H9 (cell line): ENCODE measurements around the gene NRXN3. TPM values are rescaled to one million over a fixed set of nuclear protein-coding genes. Genes with fewer than 3 reads are reported as not detected.
A peak's percentile ranks its signal among the peaks of the same experiment; 100 is the strongest.

Experiments used
- DNase-seq: peaks from one replicate; pipeline ENCODE4 v3.0.0-alpha.2; 2017
- H2AFZ ChIP-seq: one replicate; pipeline ENCODE4 v1.6.1; 2013; ENCODE audit warnings: mild to moderate bottlenecking, low read length, control low read depth, moderate library complexity
- H2AK5ac ChIP-seq: 2 replicates; pipeline ENCODE4 v1.6.1; 2013; ENCODE audit warnings: low read length, control low read depth, mixed read lengths; ENCODE audit not compliant: insufficient read length
- H2BK120ac ChIP-seq: one replicate; pipeline ENCODE4 v1.6.1; 2013; ENCODE audit warnings: low read depth, mild to moderate bottlenecking, low read length, control low read depth, inconsistent platforms; ENCODE audit not compliant: poor library complexity, severe bottlenecking
- H2BK12ac ChIP-seq: 2 replicates; pipeline ENCODE4 v1.6.1; 2013; ENCODE audit warnings: low read length, control low read depth, mixed read lengths, low read depth; ENCODE audit not compliant: insufficient read length
- H2BK15ac ChIP-seq: 2 replicates; pipeline ENCODE4 v1.6.1; 2013; ENCODE audit warnings: low read depth, low read length, control low read depth
- H2BK20ac ChIP-seq: one replicate; pipeline ENCODE4 v1.6.1; 2013; ENCODE audit warnings: low read depth, mild to moderate bottlenecking, low read length, control low read depth, inconsistent platforms; ENCODE audit not compliant: poor library complexity, severe bottlenecking
- H2BK5ac ChIP-seq: 2 replicates; pipeline ENCODE4 v1.6.1; 2013; ENCODE audit warnings: low read length, control low read depth, mixed read lengths; ENCODE audit not compliant: insufficient read length
- H3K14ac ChIP-seq: 2 replicates; pipeline ENCODE4 v1.6.1; 2013; ENCODE audit warnings: low read length, control low read depth; ENCODE audit not compliant: insufficient read depth
- H3K18ac ChIP-seq: 2 replicates; pipeline ENCODE4 v1.6.1; 2013; ENCODE audit warnings: low read depth, mild to moderate bottlenecking, mixed read lengths, low read length, control low read depth; ENCODE audit not compliant: insufficient read length
- H3K23ac ChIP-seq: 2 replicates; pipeline ENCODE4 v1.6.1; 2013; ENCODE audit warnings: low read length, control low read depth, mixed read lengths, low read depth; ENCODE audit not compliant: insufficient read length
- H3K23me2 ChIP-seq: 2 replicates; pipeline ENCODE4 v1.6.1; 2013; ENCODE audit warnings: low read depth, mild to moderate bottlenecking, mixed read lengths, low read length, control low read depth; ENCODE audit not compliant: insufficient read length, poor library complexity, severe bottlenecking
- H3K27ac ChIP-seq: 2 replicates; pipeline ENCODE4 v1.5.1; 2013; ENCODE audit warnings: low read length, control low read depth, mixed read lengths, low read depth; ENCODE audit not compliant: insufficient read length
- H3K27me3 ChIP-seq: 2 replicates; pipeline ENCODE4 v1.6.1; 2013; ENCODE audit warnings: low read length, control low read depth, inconsistent platforms; ENCODE audit not compliant: insufficient read depth
- H3K4ac ChIP-seq: 2 replicates; pipeline ENCODE4 v1.6.1; 2013; ENCODE audit warnings: low read depth, mild to moderate bottlenecking, control low read depth, inconsistent platforms, low read length, moderate library complexity
- H3K4me1 ChIP-seq: 2 replicates; pipeline ENCODE4 v1.6.1; 2013; ENCODE audit warnings: low read length, control low read depth, inconsistent platforms; ENCODE audit not compliant: insufficient read depth
- H3K4me2 ChIP-seq: 2 replicates; pipeline ENCODE4 v1.6.1; 2013; ENCODE audit warnings: low read length, control low read depth, mixed read lengths; ENCODE audit not compliant: insufficient read length, insufficient read depth
- H3K56ac ChIP-seq: 2 replicates; pipeline ENCODE4 v1.6.1; 2013; ENCODE audit warnings: low read depth, mild to moderate bottlenecking, mixed read lengths, low read length, control low read depth; ENCODE audit not compliant: insufficient read length
- H3K79me1 ChIP-seq: 2 replicates; pipeline ENCODE4 v1.6.1; 2013; ENCODE audit warnings: low read depth, mild to moderate bottlenecking, moderate library complexity, low read length, control low read depth, inconsistent platforms; ENCODE audit not compliant: insufficient read depth, poor library complexity, severe bottlenecking
- H3K79me2 ChIP-seq: 2 replicates; pipeline ENCODE4 v1.6.1; 2013; ENCODE audit warnings: low read length, control low read depth, inconsistent platforms; ENCODE audit not compliant: insufficient read depth
- H3K9ac ChIP-seq: 2 replicates; pipeline ENCODE4 v1.6.1; 2013; ENCODE audit warnings: low read length, control low read depth, mixed read lengths; ENCODE audit not compliant: insufficient read length; ENCODE audit errors: extremely low read depth
- H3K9me3 ChIP-seq: one replicate; pipeline ENCODE4 v1.6.1; 2013; ENCODE audit warnings: low read depth, low read length, inconsistent platforms; ENCODE audit not compliant: control insufficient read depth
- H3T11ph ChIP-seq: one replicate; pipeline ENCODE4 v1.6.1; 2013; ENCODE audit warnings: mild to moderate bottlenecking, low read length, control low read depth, inconsistent platforms
- H4K20me1 ChIP-seq: one replicate; pipeline ENCODE4 v1.6.1; 2013; ENCODE audit not compliant: control insufficient read depth, insufficient read length, insufficient read depth
- H4K5ac ChIP-seq: 2 replicates; pipeline ENCODE4 v1.6.1; 2013; ENCODE audit warnings: low read depth, mild to moderate bottlenecking, mixed read lengths, low read length, control low read depth; ENCODE audit not compliant: insufficient read length
- H4K8ac ChIP-seq: replicated peaks from 2 replicates; pipeline ENCODE4 v1.6.1; 2013; ENCODE audit warnings: low read length, control low read depth, mixed read lengths, low read depth; ENCODE audit not compliant: insufficient read length
- H4K91ac ChIP-seq: 2 replicates; pipeline ENCODE4 v1.6.1; 2013; ENCODE audit warnings: low read depth, mild to moderate bottlenecking, moderate library complexity, mixed read lengths, low read length, control low read depth; ENCODE audit not compliant: insufficient read length
- H3K27ac Mint-ChIP-seq, 3 experiments: 2 replicates in 2 of 3; 3 replicates in 1 of 3; pipeline ENCODE4 v1.8.0; 2020 to 2021; ENCODE audit warnings: mixed read lengths in 3 of 3, mild to moderate bottlenecking in 1 of 3, moderate library complexity in 1 of 3
- H3K27me3 Mint-ChIP-seq: 2 replicates; pipeline ENCODE4 v1.8.0; 2021; ENCODE audit warnings: low read depth, mild to moderate bottlenecking, moderate library complexity, mixed read lengths
- H3K36me3 Mint-ChIP-seq, 3 experiments: 2 replicates in 2 of 3; 3 replicates in 1 of 3; pipeline ENCODE4 v1.8.0; 2020 to 2021; ENCODE audit warnings: low read depth in 3 of 3, mixed read lengths in 3 of 3; ENCODE audit not compliant: insufficient read depth in 1 of 3
- H3K4me1 Mint-ChIP-seq, 2 experiments: 2 replicates each; pipeline ENCODE4 v1.8.0; 2020; ENCODE audit warnings: mixed read lengths in 2 of 2
- H3K4me3 Mint-ChIP-seq, 2 experiments: 2 replicates in 1 of 2; 3 replicates in 1 of 2; pipeline ENCODE4 v1.8.0; 2020 to 2021; ENCODE audit warnings: mild to moderate bottlenecking in 2 of 2, mixed read lengths in 2 of 2, moderate library complexity in 1 of 2
- H3K9me3 Mint-ChIP-seq, 2 experiments: 2 replicates in 1 of 2; 3 replicates in 1 of 2; pipeline ENCODE4 v1.8.0; 2020; ENCODE audit warnings: mild to moderate bottlenecking in 2 of 2, mixed read lengths in 2 of 2, moderate library complexity in 1 of 2
- CTCF ChIP-seq: fragments of 200-600 bp; sonication (generic); conservative IDR thresholded peaks from 3 replicates; pipeline ENCODE4 v1.8.0; 2021; ENCODE audit warnings: antibody characterized with exemption, mild to moderate bottlenecking
- WGBS: extraction: QIAGEN DNeasy Blood & Tissue Kit; methylation state at CpG from one replicate; pipeline ENCODE4 v1.1.7; 2013; ENCODE audit warnings: missing lambda C conversion rate, low lambda C conversion rate, mixed read lengths; ENCODE audit not compliant: insufficient read length; ENCODE audit errors: extremely low coverage; 5-methylcytosine and 5-hydroxymethylcytosine counted together
- total RNA-seq: library from RNA; stranded (reverse); gene quantifications from 2 replicates; pipeline ENCODE4 v1.2.1, GENCODE V29; 2021

The NRXN3 gene
- total RNA-seq, 1 experiment from 2014 or later = 1.8 TPM

DNA sequence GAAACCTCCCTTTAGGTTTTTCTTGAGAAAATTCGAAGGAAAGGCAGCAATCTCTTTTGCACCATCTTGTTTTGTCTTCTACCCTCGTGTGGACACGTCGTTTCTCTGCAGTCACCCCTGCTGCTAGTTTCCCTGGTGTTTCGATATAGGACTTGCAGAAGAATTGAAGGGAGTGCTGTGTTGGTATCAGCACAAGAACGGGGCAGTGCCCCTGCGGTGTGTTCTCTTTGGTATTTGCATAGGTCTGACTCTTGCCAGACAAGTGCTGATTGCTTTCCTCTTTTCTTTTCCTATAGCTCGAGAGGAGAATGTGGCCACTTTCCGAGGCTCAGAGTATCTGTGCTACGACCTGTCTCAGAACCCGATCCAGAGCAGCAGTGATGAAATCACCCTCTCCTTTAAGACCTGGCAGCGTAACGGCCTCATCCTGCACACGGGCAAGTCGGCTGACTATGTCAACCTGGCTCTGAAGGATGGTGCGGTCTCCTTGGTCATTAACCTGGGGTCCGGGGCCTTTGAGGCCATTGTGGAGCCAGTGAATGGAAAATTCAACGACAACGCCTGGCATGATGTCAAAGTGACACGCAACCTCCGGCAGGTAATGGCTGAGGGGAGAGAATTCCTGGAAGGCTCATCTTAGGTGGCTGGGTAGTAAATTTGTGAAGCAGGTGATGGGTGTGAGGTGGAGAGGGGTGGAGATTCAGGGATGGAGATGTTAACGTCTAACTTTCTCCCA, 474.8 kb downstream of the NRXN3 start:
- peak; percentile 38 for DNase-seq

More for the DNA sequence above, 474.8 kb downstream of the NRXN3 start:
- no peaks in the 10 kb centered on the region for H3K9me3 ChIP-seq
- no peak overlapping the region for H2BK12ac ChIP-seq
- H3K4me3 Mint-ChIP-seq = no peak overlapping the region
- no peaks in the 10 kb centered on the region for H3K79me1 ChIP-seq
- no peak overlapping the region for H2BK15ac ChIP-seq
- WGBS = no CpG with 5 or more reads among the region's 22 CpGs
- H3K4me1 ChIP-seq = peaks cover 3% of the 10 kb centered on the region; the same call in 1 of the 2 replicates
- H3K4me1 Mint-ChIP-seq = peaks cover 25 to 31% of the 10 kb centered on the region in 2 experiments
- no peaks in the 10 kb centered on the region; the same call in 1 of the 2 replicates for H3K27me3 Mint-ChIP-seq
- no peak overlapping the region for H3K23ac ChIP-seq
- H3K9ac ChIP-seq = no peak overlapping the region
- H4K8ac ChIP-seq = no peak overlapping the region
- no peaks in the 10 kb centered on the region for H3K23me2 ChIP-seq
- no peak overlapping the region for H2BK5ac ChIP-seq
- TF ChIP-seq CTCF = no peak
- H3K27ac Mint-ChIP-seq = no peak overlapping the region; a peak in 1 of 7 replicates
- H2AFZ ChIP-seq = no peak overlapping the region
- no peak overlapping the region for H3K4me2 ChIP-seq
- no peak overlapping the region for H3K27ac ChIP-seq
- H4K5ac ChIP-seq = no peak overlapping the region
- H4K20me1 ChIP-seq = no peaks in the 10 kb centered on the region
- no peak overlapping the region for H2BK120ac ChIP-seq
- no peak overlapping the region for H3K18ac ChIP-seq
- no peak overlapping the region for H3K4ac ChIP-seq
- H3K27me3 ChIP-seq = no peaks in the 10 kb centered on the region
- H3T11ph ChIP-seq = no peak overlapping the region
- no peak overlapping the region for H2BK20ac ChIP-seq
- no peaks in the 10 kb centered on the region for H3K79me2 ChIP-seq
- H2AK5ac ChIP-seq = no peak overlapping the region
- no peaks in the 10 kb centered on the region; a peak in 1 of 7 replicates for H3K36me3 Mint-ChIP-seq
- no peak overlapping the region for H3K14ac ChIP-seq
- no peak overlapping the region for H3K56ac ChIP-seq
- no peaks in the 10 kb centered on the region for H3K9me3 Mint-ChIP-seq
- no peak overlapping the region for H4K91ac ChIP-seq
